OCI-LY3 (cell line): ENCODE measurements around the gene LTA4H.
A peak's percentile ranks its signal among the peaks of the same experiment; 100 is the strongest.
"Not testable (repeated sequence)": the region's sequence is repeated elsewhere in the genome, so short reads cannot be mapped to it uniquely, and the experiment has no call there.

ENCODE experiments used
- H2AFZ ChIP-seq: fragments of 200-600, 300-600 bp; shearing (Covaris generic); 2 replicates; pipeline ENCODE4 v1.6.0; 2014; ENCODE audit warnings: antibody characterized with exemption, low read depth, low read length
- H3K27ac ChIP-seq: fragments of 200-600, 300-600 bp; sonication (generic); 2 replicates; pipeline ENCODE4 v1.5.1; 2014; ENCODE audit warnings: mild to moderate bottlenecking, low read length, moderate library complexity, mixed read lengths
- H3K27me3 ChIP-seq: fragments of 200-600, 300-600 bp; sonication (generic); 2 replicates; pipeline ENCODE4 v1.6.1; 2014; ENCODE audit warnings: low read depth, low read length, mixed read lengths
- H3K36me3 ChIP-seq: fragments of 200-600, 300-600 bp; sonication (generic); replicated peaks from 2 replicates; pipeline ENCODE3; 2014; ENCODE audit warnings: low read depth, low read length, mixed read lengths
- H3K4me1 ChIP-seq: fragments of 300-600, 200-600 bp; sonication (generic); 2 replicates; pipeline ENCODE4 v1.6.1; 2014; ENCODE audit warnings: low read length, mixed read lengths
- H3K4me2 ChIP-seq: fragments of 200-600, 300-600 bp; sonication (generic); 2 replicates; pipeline ENCODE4 v1.6.1; 2014; ENCODE audit warnings: low read length, mixed read lengths
- H3K4me3 ChIP-seq: fragments of 300-600, 200-600 bp; sonication (generic); 2 replicates; pipeline ENCODE4 v1.5.1; 2014; ENCODE audit warnings: antibody characterized with exemption, mild to moderate bottlenecking, low read length, moderate library complexity
- H3K79me2 ChIP-seq: fragments of 300-600, 200-600 bp; shearing (Covaris generic); 2 replicates; pipeline ENCODE4 v1.6.1; 2014; ENCODE audit warnings: mild to moderate bottlenecking, low read length, mixed read lengths
- H3K9ac ChIP-seq: fragments of 300-600, 200-600 bp; shearing (Covaris generic); 2 replicates; pipeline ENCODE4 v1.6.0; 2014; ENCODE audit warnings: mild to moderate bottlenecking, low read length, moderate library complexity
- H3K9me3 ChIP-seq: fragments of 200-600, 300-600 bp; shearing (Covaris generic); 2 replicates; pipeline ENCODE4 v1.6.1; 2014; ENCODE audit warnings: low read length, mixed read lengths; ENCODE audit not compliant: insufficient read depth
- H4K20me1 ChIP-seq: fragments of 200-600, 300-600 bp; sonication (generic); 2 replicates; pipeline ENCODE4 v1.6.1; 2016; ENCODE audit warnings: low read length, mixed read lengths; ENCODE audit not compliant: insufficient read depth
- CTCF ChIP-seq: fragments of 200-600, 300-600 bp; sonication (generic); IDR thresholded peaks from 2 replicates; pipeline ENCODE4 v1.5.1; 2014; ENCODE audit warnings: antibody characterized with exemption, low read length, low read depth
- EZH2phosphoT487 ChIP-seq: fragments of 200-600 bp; shearing (Covaris generic); IDR thresholded peaks from 2 replicates; pipeline ENCODE4 v1.6.1; 2018; ENCODE audit warnings: antibody characterized with exemption, mixed run types, low read depth

Gene LTA4H

GRCh38 chr12:95970905-95971304 is 64.5 kb downstream of the LTA4H start:
- Histone ChIP-seq H3K36me3 (no peaks in the 10 kb centered on the region), H3K4me1 (no peaks in the 10 kb centered on the region), H3K27ac (no peak overlapping the region), H3K27me3 (no peaks in the 10 kb centered on the region), H3K4me3 (no peak overlapping the region), H4K20me1 (no peaks in the 10 kb centered on the region), H3K9me3 (no peaks in the 10 kb centered on the region), H2AFZ (no peak overlapping the region), H3K9ac (no peak overlapping the region), H3K79me2 (no peaks in the 10 kb centered on the region), H3K4me2 (no peak overlapping the region)
- TF ChIP-seq EZH2phosphoT487 (no peak), CTCF (no peak)

- H3K4me2 ChIP-seq, H3K27ac ChIP-seq, H3K4me1 ChIP-seq, H4K20me1 ChIP-seq, H3K79me2 ChIP-seq, H3K4me3 ChIP-seq, H3K9me3 ChIP-seq, H3K9ac ChIP-seq, H3K36me3 ChIP-seq, H3K27me3 ChIP-seq, H2AFZ ChIP-seq: not testable (repeated sequence)
Observed at GRCh38 chr12:95969116-95969515, 66.3 kb downstream of the LTA4H start.

GRCh38 chr12:95967301-95967700 is 68.1 kb downstream of the LTA4H start:
- H2AFZ ChIP-seq = no peak overlapping the region
- TF ChIP-seq CTCF = no peak
- TF ChIP-seq EZH2phosphoT487 = no peak
- no peaks in the 10 kb centered on the region for H3K4me1 ChIP-seq

GRCh38 chr12:95966287-95966870 is 69.0 kb downstream of the LTA4H start:
- no peak overlapping the region for H3K27ac ChIP-seq
- H4K20me1 ChIP-seq = no peaks in the 10 kb centered on the region
- no peaks in the 10 kb centered on the region for H3K79me2 ChIP-seq
- H3K36me3 ChIP-seq = no peaks in the 10 kb centered on the region
- no peaks in the 10 kb centered on the region for H3K27me3 ChIP-seq
- H2AFZ ChIP-seq = no peak overlapping the region
- H3K4me3 ChIP-seq = no peak overlapping the region
- TF ChIP-seq EZH2phosphoT487 (no peak), CTCF (no peak)
- no peaks in the 10 kb centered on the region for H3K9me3 ChIP-seq
- no peaks in the 10 kb centered on the region for H3K4me1 ChIP-seq
- H3K4me2 ChIP-seq = no peak overlapping the region
- no peak overlapping the region for H3K9ac ChIP-seq

More at GRCh38 chr12:95967301-95967700, 68.1 kb downstream of the LTA4H start:
- Histone ChIP-seq H3K27ac (no peak overlapping the region), H3K79me2 (no peaks in the 10 kb centered on the region), H3K4me3 (no peak overlapping the region), H3K27me3 (no peaks in the 10 kb centered on the region), H4K20me1 (no peaks in the 10 kb centered on the region), H3K9me3 (no peaks in the 10 kb centered on the region), H3K36me3 (no peaks in the 10 kb centered on the region), H3K9ac (no peak overlapping the region), H3K4me2 (no peak overlapping the region)

GRCh38 chr12:95963096-95963495 is 72.3 kb downstream of the LTA4H start:
- Histone ChIP-seq H3K27ac (no peak overlapping the region), H3K9me3 (no peaks in the 10 kb centered on the region), H2AFZ (no peak overlapping the region), H4K20me1 (no peaks in the 10 kb centered on the region), H3K4me1 (no peaks in the 10 kb centered on the region), H3K4me3 (no peak overlapping the region), H3K4me2 (no peak overlapping the region), H3K36me3 (no peaks in the 10 kb centered on the region), H3K27me3 (no peaks in the 10 kb centered on the region), H3K9ac (no peak overlapping the region), H3K79me2 (no peaks in the 10 kb centered on the region)
- TF ChIP-seq CTCF = peak; percentile 43
- no peak for TF ChIP-seq EZH2phosphoT487
